ENCODE measurements around the gene PSMC5. TPM values are rescaled to one million over a fixed set of nuclear protein-coding genes. Genes with fewer than 3 reads are reported as not detected.
A peak's percentile ranks its signal among the peaks of the same experiment; 100 is the strongest.

The PSMC5 gene
- total RNA-seq, 1 experiment from 2014 or later: 145 TPM

- no peaks in the 10 kb centered on the region for H3K9me3 ChIP-seq (ENCODE audit: control insufficient read depth, insufficient read depth, low read depth, low read length)
- no peaks in the 10 kb centered on the region for H3K27me3 ChIP-seq (ENCODE audit: control insufficient read depth, insufficient read depth, low read length)
- POLR2A ChIA-PET: interaction anchor here (0.6 kb wide), 1 partner anchor 47 kb away, joined by 7 read pairs; no protein-coding TSS in a partner anchor
- no peak for DNase-seq (ENCODE audit: low read depth, low spot score)
- H3K36me3 ChIP-seq (ENCODE audit: control insufficient read depth, insufficient read depth, low read length): peaks cover 54% of the 10 kb centered on the region
- no peaks in the 10 kb centered on the region for H3K4me1 ChIP-seq (ENCODE audit: control insufficient read depth, insufficient read depth, low read length)
- no peak for ATAC-seq
- intact Hi-C loops (cut with micrococcal nuclease; ENCODE audit: unreplicated experiment) (no loop called here), in situ Hi-C loops (cut with HindIII; ENCODE audit: low pct_unique_long_range_greater_than_20kb, low sequenced_read_pairs) (no loop called here)
- H3K27ac ChIP-seq (ENCODE audit: low read length): no peak overlapping the region
- no peak overlapping the region for H3K4me3 ChIP-seq (ENCODE audit: low read depth in 2 of 2, low read length in 2 of 2)
- TF ChIP-seq REST (IDR thresholded peaks at IDR 0.05; ENCODE audit: insufficient read depth in 1 of 2, low read depth in 2 of 2, low read length in 1 of 2) (no peak), TCF7L2 (IDR thresholded peaks at IDR 0.05; ENCODE audit: low read depth, low read length) (no peak), POLR2AphosphoS5 (IDR thresholded peaks at IDR 0.05; ENCODE audit: low read depth, low read length) (no peak)
- CTCF ChIA-PET: no interaction called here
- no TSS peak for BruUV-seq (replicated peaks)
These were observed 22.9 kb upstream of the PSMC5 start for GRCh38 chr17:63804328-63804727.

GRCh38 chr17:63805591-63805990, 21.6 kb upstream of the PSMC5 start:
- Histone ChIP-seq H3K4me1 (ENCODE audit: control insufficient read depth, insufficient read depth, low read length) (no peaks in the 10 kb centered on the region), H3K36me3 (ENCODE audit: control insufficient read depth, insufficient read depth, low read length) (peaks cover 54% of the 10 kb centered on the region), H3K27ac (ENCODE audit: low read length) (no peak overlapping the region), H3K9me3 (ENCODE audit: control insufficient read depth, insufficient read depth, low read depth, low read length) (no peaks in the 10 kb centered on the region), H3K4me3 (ENCODE audit: low read depth in 2 of 2, low read length in 2 of 2) (no peak overlapping the region), H3K27me3 (ENCODE audit: control insufficient read depth, insufficient read depth, low read length) (no peaks in the 10 kb centered on the region)
- in situ Hi-C loops (cut with HindIII; ENCODE audit: low pct_unique_long_range_greater_than_20kb, low sequenced_read_pairs) (no loop called here), intact Hi-C loops (cut with micrococcal nuclease; ENCODE audit: unreplicated experiment) (no loop called here)
- ATAC-seq: no peak
- TF ChIP-seq POLR2AphosphoS5 (IDR thresholded peaks at IDR 0.05; ENCODE audit: low read depth, low read length) (no peak), SIN3A (IDR thresholded peaks at IDR 0.05; ENCODE audit: borderline replicate concordance, insufficient read depth, low read depth, low read length) (no peak), TCF7L2 (IDR thresholded peaks at IDR 0.05; ENCODE audit: low read depth, low read length) (no peak), CTCF (IDR thresholded peaks at IDR 0.05) (no peak), REST (IDR thresholded peaks at IDR 0.05; ENCODE audit: insufficient read depth in 1 of 2, low read depth in 2 of 2, low read length in 1 of 2) (no peak)
- POLR2A ChIA-PET: no interaction called here
- CTCF ChIA-PET: no interaction called here
- TSS peak; percentile 28 for BruUV-seq (replicated peaks)
- no peak for DNase-seq (ENCODE audit: low read depth, low spot score)

Measured in Panc1 (cell line).